ENCODE data around the gene DNASE2. TPM values are rescaled to one million over a fixed set of nuclear protein-coding genes. Genes with fewer than 3 reads are reported as not detected.

DNASE2 gene
- polyA plus RNA-seq, 1 donor from 2014 or later: 49.6 TPM

DNA sequence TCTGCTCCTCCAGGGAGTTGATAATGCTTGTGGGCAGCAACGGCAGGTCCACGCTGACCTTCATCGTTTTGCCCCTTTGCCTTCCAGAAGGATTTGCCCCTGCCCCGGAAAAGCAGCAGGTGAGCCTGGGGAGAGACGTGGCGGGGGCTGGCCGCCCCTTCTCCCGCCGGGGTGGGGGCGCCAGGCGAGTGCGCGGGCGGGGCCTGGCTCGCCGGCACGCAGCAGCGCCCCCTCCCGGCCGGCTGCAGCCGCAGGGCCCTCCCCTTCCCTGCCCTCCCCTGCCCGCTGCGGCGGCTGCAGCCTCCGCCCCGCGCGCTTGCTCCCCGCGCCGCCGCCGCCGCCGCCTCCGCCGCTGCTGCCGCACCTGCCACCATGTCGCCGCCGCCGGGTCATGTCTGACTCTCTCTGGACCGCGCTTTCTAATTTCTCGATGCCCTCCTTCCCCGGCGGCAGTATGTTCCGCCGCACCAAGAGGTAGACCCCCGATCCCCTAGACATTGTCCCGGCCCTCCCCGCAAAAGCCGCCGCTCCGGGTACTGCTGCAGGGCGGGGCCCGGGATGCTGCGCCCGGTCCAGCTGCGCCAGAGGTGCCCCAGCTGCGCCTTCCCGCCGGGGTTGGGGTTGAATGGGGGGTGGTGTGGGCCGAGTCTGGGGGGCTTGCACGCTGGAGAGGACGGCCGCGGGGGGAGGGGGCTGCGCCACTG lies 42.9 kb downstream of the DNASE2 start, which contains the start of gene MAST1:
Gene MAST1 (plus strand): TSS at position 334 of the 704 bp plus-strand sequence. CDS start 58 bp downstream, at position 392.
- H3K4me1 Mint-ChIP-seq: peaks cover 6 to 28% (median 17%) of the 10 kb centered on the region in 3 donors

DNA sequence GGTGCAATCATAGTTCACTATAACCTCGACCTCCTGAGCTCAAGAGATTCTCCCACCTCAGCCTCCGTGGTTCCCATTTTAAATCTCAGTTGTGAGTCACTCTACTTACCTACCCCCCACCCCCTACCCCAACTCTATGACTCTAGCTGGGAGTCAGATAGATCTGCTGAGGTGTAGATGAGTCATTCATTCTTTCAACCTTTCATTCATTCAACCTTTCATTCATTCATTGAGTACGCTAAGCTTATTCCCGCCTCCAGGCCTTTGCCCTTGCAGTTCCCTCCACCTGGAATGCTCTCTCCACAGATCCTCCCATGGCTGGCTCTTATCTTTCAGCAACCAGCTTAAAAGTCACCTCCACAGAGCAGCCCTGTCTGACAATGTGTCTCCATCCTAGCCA lies 44.0 kb downstream of the DNASE2 start:
- H3K27me3 Mint-ChIP-seq: peaks cover 77% of the 10 kb centered on the region
- peak overlapping the region in 1 of 3 donors; percentile 81 for H3K27ac Mint-ChIP-seq
- no peaks in the 10 kb centered on the region for H3K36me3 Mint-ChIP-seq
- peaks cover 0 to 15% (median 1%) of the 10 kb centered on the region in 3 donors for H3K9me3 Mint-ChIP-seq
- peaks cover 14 to 33% (median 23%) of the 10 kb centered on the region in 3 donors for H3K4me1 Mint-ChIP-seq
- peak overlapping the region in 3 of 4 donors; percentile 49 to 83 (median 63) for H3K4me3 Mint-ChIP-seq

More for the DNA sequence above, 42.9 kb downstream of the DNASE2 start, which contains the start of gene MAST1:
- Mint-ChIP-seq H3K9me3 (peaks cover 0 to 13% (median 0%) of the 10 kb centered on the region in 3 donors), H3K27ac (peak within 1 kb of the TSS in 2 of 3 donors; percentile 81 to 83), H3K4me3 (peak within 1 kb of the TSS; percentile 63 to 83 (median 72)), H3K27me3 (peaks cover 71% of the 10 kb centered on the region), H3K36me3 (no peaks in the 10 kb centered on the region)

DNA sequence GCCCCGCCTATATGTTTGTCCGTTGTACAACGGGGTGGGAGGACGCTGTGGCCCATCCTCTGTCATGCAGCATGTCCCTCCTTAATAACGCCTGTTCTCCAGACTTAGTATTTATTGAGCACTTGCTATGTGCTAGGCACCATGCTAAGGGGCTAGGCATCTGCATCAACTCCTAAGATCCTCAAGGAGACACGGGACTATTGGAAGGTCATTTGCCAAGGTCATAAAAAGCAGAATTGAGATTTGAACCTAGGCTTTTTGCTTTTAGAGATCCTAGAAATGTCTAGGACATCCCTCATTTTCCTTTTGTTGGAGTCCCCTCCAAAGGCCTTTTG lies 44.8 kb downstream of the DNASE2 start:
- no peaks in the 10 kb centered on the region for H3K36me3 Mint-ChIP-seq
- H3K27me3 Mint-ChIP-seq: peaks cover 81% of the 10 kb centered on the region
- H3K27ac Mint-ChIP-seq: peak overlapping the region in 2 of 3 donors; percentile 81 to 90
- peak overlapping the region in 3 of 4 donors; percentile 44 to 63 (median 63) for H3K4me3 Mint-ChIP-seq
- H3K9me3 Mint-ChIP-seq: peaks cover 0 to 18% (median 6%) of the 10 kb centered on the region in 3 donors
- H3K4me1 Mint-ChIP-seq: peaks cover 19 to 32% (median 29%) of the 10 kb centered on the region in 3 donors

DNA sequence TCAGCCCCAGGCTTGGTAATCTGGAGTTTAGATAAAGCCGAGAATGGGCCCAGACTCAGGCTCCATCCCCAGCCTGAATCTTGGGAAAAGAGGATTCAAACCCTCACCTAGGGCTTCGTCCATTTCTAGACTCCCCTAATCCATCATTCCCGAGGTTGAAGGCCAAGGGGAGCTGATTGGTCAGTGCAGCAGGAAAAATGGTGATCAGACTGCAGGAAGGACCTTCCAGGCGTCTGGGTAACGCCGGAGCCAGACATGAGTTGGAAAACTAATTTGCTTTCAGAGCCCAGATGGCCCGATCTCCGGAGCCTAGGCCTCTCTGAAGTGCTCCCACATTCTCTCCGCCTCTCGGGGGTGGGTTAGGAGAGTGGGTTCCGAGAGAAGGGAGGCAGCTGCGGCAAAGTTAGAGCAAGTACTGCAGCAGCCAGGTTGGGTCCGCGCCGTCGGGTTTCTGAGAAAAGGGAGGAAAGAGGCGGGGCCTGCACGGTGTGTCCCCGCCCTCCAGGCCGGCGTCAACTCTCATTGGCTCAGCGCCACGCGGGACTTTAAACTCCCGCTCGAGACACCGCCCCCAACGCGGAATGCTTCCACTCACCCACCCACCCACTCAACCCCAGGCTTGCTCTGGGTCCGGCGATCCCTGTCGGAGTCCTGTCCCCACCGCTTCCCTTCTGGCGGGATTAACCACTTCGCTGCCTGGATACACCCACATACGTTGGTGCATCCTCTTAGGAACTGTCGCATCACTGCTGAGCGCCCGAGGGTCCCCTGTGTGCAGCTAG lies 46.1 kb downstream of the DNASE2 start:
- Mint-ChIP-seq H3K4me3 (peak overlapping the region in 3 of 4 donors; percentile 63 to 90 (median 73)), H3K4me1 (peaks cover 23 to 25% (median 24%) of the 10 kb centered on the region in 3 donors), H3K9me3 (peaks cover 0 to 17% (median 6%) of the 10 kb centered on the region in 3 donors), H3K36me3 (no peaks in the 10 kb centered on the region), H3K27ac (peak overlapping the region; percentile 62 to 90 (median 81)), H3K27me3 (peaks cover 78% of the 10 kb centered on the region)

DNA sequence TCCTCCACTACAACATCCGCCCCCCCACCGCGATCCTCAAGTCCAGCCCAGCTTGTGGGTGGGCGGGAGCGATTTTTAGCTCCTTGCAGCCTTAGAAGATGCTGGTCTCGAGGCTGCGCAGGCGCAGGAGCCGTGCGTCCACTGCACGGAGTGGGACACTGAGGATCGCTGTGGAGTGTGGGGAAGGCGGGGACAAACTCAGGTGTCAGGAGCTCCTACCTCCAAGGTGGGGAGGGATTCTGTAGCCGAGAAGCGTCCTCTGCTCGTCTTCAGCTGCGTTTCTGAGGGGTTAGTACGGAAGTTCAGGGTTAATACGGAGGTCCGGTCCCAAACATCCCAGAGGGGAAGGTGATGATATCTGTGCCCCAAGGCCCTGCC lies 46.7 kb downstream of the DNASE2 start, which contains the start of gene RTBDN:
Gene RTBDN (minus strand): TSS at position 14 of the 378 bp plus-strand sequence. CDS start 4,600 bp downstream, outside the sequence.
- peaks cover 0 to 15% (median 6%) of the 10 kb centered on the region in 3 donors for H3K9me3 Mint-ChIP-seq
- no peaks in the 10 kb centered on the region for H3K36me3 Mint-ChIP-seq
- peak within 1 kb of the TSS; percentile 61 to 90 (median 68) for H3K4me3 Mint-ChIP-seq
- peaks cover 79% of the 10 kb centered on the region for H3K27me3 Mint-ChIP-seq
- H3K4me1 Mint-ChIP-seq: peaks cover 21 to 25% (median 21%) of the 10 kb centered on the region in 3 donors
- H3K27ac Mint-ChIP-seq: peak within 1 kb of the TSS; percentile 53 to 90 (median 62)

DNA sequence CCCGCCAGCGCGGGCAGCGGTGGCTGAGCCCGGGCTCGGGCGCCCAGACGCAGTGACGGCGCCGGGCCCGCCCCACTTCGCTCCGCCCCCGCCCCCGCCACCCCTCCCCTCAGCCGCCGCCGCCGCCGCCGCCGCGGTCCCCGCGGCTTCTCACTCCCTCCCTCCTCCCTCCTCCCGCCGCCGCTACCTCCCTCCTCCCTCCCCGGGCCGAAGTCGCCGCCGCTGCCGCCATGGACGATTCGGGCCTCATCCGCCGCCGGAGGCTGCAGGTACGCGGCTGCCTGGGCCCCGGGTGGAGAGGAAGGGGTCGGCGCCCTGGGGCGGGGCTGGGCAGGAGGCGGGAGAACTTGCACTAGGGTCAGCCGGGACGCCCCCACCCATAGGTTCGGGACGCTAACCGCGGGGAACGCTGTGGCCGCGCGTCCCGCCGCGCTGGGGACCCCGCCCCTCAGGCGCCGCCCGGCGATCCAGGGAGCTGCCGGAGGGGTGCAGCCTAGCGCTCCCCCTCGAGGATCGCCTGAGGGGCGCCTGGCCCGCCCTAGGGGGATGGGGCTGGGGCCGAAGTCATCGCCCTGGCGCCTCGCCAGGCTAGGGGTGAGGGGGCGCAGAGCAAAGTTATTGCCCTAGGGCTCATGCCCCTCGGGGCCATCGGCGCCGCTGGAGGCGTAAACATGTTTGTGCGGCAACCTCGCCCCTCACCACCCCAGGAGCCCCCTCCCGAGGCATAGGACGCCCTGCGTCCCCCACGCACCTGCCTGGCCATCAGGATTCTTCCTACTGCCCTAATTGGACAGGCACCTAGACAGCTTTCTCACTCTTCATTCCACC lies 47.3 kb downstream of the DNASE2 start:
- Mint-ChIP-seq H3K27me3 (peaks cover 78% of the 10 kb centered on the region), H3K4me1 (peaks cover 16 to 25% (median 18%) of the 10 kb centered on the region in 3 donors), H3K27ac (peak overlapping the region in 2 of 3 donors; percentile 47 to 53), H3K4me3 (peak overlapping the region; percentile 60 to 90 (median 68)), H3K36me3 (no peaks in the 10 kb centered on the region), H3K9me3 (peaks cover 0 to 15% (median 6%) of the 10 kb centered on the region in 3 donors)

DNA sequence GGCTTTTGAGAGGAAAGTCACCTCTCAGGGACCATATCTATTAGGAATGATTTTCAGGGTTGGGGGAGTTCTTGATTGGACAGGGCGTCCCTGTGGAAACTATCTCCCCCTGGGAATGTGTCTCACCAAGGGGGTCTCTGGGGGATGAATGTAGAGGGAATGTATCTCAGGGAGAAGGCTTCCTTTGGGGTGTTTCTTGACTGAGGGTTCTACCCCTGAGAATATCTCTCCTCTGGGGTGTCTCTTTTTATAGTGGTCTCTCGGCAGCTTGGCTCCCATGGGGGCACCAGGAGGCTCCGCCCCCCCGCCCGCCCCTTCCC lies 47.9 kb downstream of the DNASE2 start:
- Mint-ChIP-seq H3K36me3 (no peaks in the 10 kb centered on the region), H3K27me3 (peaks cover 80% of the 10 kb centered on the region), H3K27ac (peak overlapping the region in 2 of 3 donors; percentile 51 to 90), H3K4me1 (peaks cover 16 to 25% (median 18%) of the 10 kb centered on the region in 3 donors), H3K9me3 (peaks cover 0 to 15% (median 6%) of the 10 kb centered on the region in 3 donors), H3K4me3 (peak overlapping the region; percentile 9 to 61 (median 54))

DNA sequence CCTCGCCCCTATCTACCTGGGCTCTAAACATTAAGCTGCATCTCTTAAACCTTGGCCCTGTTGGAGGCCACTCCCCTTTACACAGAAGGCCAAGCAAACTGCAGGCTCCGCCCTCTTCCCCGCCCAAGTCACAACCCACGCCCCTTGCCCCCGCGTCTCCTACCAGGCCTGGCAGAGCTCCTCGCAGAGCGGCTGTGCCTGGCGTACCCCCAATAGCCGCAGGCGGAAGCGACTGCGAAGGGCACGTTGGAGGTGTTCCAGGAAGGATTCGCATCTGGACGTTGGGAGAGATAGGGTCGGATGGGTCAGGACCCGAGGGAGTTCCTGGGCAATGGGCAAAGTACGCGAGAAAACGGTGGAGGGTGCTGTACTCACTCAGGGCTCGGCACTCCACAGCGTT lies 52.8 kb downstream of the DNASE2 start:
- Mint-ChIP-seq H3K27me3 (peaks cover 69% of the 10 kb centered on the region), H3K4me3 (peak overlapping the region in 1 of 4 donors; percentile 54), H3K4me1 (peaks cover 6 to 24% (median 16%) of the 10 kb centered on the region in 3 donors), H3K9me3 (peaks cover 0 to 8% (median 6%) of the 10 kb centered on the region in 3 donors), H3K36me3 (no peaks in the 10 kb centered on the region), H3K27ac (no peak overlapping the region)

DNA sequence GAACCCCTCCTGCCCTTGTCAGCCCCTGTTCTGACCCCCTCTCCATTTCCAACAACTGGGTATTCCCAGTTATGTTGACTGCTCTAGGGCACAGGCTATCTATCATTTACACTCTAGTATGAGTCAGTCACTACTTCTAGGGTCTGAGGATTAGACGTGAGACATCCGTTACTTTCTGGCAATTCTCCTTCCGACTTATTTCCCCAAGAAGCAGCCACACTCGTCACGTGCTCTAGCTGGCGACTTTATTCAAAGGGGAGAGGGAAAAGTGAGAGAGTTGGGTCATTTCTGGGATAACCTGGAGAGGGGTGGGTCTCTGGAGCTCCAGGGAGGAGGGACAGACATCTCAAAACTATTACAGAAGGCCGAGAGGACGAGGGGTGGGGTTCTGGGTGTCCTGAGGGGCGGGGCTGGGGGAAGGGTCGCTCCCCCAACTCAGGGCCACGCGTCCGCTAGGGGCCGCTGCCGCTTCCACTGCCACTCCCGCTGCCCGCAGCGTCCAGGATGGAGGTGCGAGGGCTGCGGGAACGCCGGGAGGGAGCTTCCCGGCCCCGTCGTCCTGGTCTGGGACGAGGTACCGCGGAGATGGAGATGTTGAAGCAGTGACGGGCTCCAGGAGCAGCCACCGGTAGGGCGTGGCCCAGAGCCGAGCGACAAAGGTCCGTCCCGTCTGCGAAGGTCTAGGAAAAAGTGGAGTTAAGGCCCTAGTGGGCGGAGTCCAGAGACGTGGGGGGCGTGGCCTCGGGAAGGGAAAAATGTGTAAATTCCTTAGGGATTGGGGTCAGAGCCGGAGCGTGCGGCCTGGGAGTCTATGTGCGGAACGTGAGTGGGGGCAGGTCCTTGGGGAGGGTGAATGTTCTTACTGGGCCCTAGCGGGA lies 55.8 kb downstream of the DNASE2 start:
- Mint-ChIP-seq H3K9me3 (peaks cover 0 to 1% (median 0%) of the 10 kb centered on the region in 3 donors), H3K27ac (no peak overlapping the region), H3K36me3 (no peaks in the 10 kb centered on the region), H3K4me3 (peak overlapping the region in 1 of 4 donors; percentile 54), H3K4me1 (peaks cover 0 to 5% (median 2%) of the 10 kb centered on the region in 3 donors), H3K27me3 (peaks cover 42% of the 10 kb centered on the region)

Other genes with a start within 250 kb of the DNASE2 start
- gene MAN2B1, start 214.7 kb downstream of the DNASE2 start, polyA plus RNA-seq: 99.6 TPM
- gene WDR83, start 214.6 kb downstream of the DNASE2 start, polyA plus RNA-seq: 18.4 TPM
- 111 TPM for gene DHPS, start 199.6 kb downstream of the DNASE2 start, polyA plus RNA-seq
- gene GNG14, start 193.5 kb downstream of the DNASE2 start, polyA plus RNA-seq: not detected
- gene FBXW9, start 184.8 kb downstream of the DNASE2 start, polyA plus RNA-seq: 5.1 TPM
- 4.2 TPM for gene TNPO2, start 157.5 kb downstream of the DNASE2 start, polyA plus RNA-seq
- gene TRIR, start 146.8 kb downstream of the DNASE2 start, polyA plus RNA-seq: 299 TPM
- 64.2 TPM for gene GET3, start 144.0 kb downstream of the DNASE2 start, polyA plus RNA-seq
- gene BEST2, start 129.7 kb downstream of the DNASE2 start, polyA plus RNA-seq: not detected
- gene HOOK2, start 105.9 kb downstream of the DNASE2 start, polyA plus RNA-seq: 6.6 TPM
- gene JUNB, start 90.0 kb downstream of the DNASE2 start, polyA plus RNA-seq: 955 TPM
- 195 TPM for gene PRDX2, start 79.6 kb downstream of the DNASE2 start, polyA plus RNA-seq
- gene THSD8, start 79.4 kb downstream of the DNASE2 start, polyA plus RNA-seq: 6.4 TPM
- 27.4 TPM for gene RNASEH2A, start 74.9 kb downstream of the DNASE2 start, polyA plus RNA-seq
- gene RTBDN, start 46.9 kb downstream of the DNASE2 start, polyA plus RNA-seq: not detected
- gene MAST1, start 42.9 kb downstream of the DNASE2 start, polyA plus RNA-seq: 1.2 TPM
- not detected for gene KLF1, start 5.8 kb upstream of the DNASE2 start, polyA plus RNA-seq
- gene GCDH, start 9.7 kb upstream of the DNASE2 start, polyA plus RNA-seq: 13.5 TPM
- gene SYCE2, start 37.8 kb upstream of the DNASE2 start, polyA plus RNA-seq: not detected
- gene FARSA, start 52.3 kb upstream of the DNASE2 start, polyA plus RNA-seq: 56.8 TPM
- gene CALR, start 57.2 kb upstream of the DNASE2 start, polyA plus RNA-seq: 158 TPM
- 132 TPM for gene RAD23A, start 64.4 kb upstream of the DNASE2 start, polyA plus RNA-seq
- gene GADD45GIP1, start 75.8 kb upstream of the DNASE2 start, polyA plus RNA-seq: 84.1 TPM
- not detected for gene DAND5, start 88.1 kb upstream of the DNASE2 start, polyA plus RNA-seq
- gene NFIX, start 114.0 kb upstream of the DNASE2 start, polyA plus RNA-seq: 0.09 TPM
- gene LYL1, start 221.4 kb upstream of the DNASE2 start, polyA plus RNA-seq: 90.1 TPM
- 30.7 TPM for gene TRMT1, start 235.3 kb upstream of the DNASE2 start, polyA plus RNA-seq
- 2.7 TPM for gene NACC1, start 236.8 kb upstream of the DNASE2 start, polyA plus RNA-seq